SK-MEL-5 (cell line): ENCODE measurements around the gene OAS3. TPM values are rescaled to one million over a fixed set of nuclear protein-coding genes. Genes with fewer than 3 reads are reported as not detected.

Experiments
- DNase-seq: peaks from one replicate; pipeline ENCODE4 v3.0.0-alpha.2; 2016; ENCODE audit warnings: low read depth, low spot score
- in situ Hi-C: cut with HindIII; loops from 2 replicates; pipeline ENCODE4 v1.10.0; 2016; ENCODE audit warnings: low sequenced_read_pairs, high pct_unique_total_duplicates, low pct_unique_long_range_greater_than_20kb
- polyA plus RNA-seq, 2 experiments: library from polyadenylated mRNA; depleted of rRNA; stranded (reverse); fragments of >200 nt; gene quantifications; 2 replicates each; pipeline ENCODE4 v1.2.3, GENCODE V29; 2015
- total RNA-seq: library from RNA; depleted of rRNA; stranded (reverse); fragments of >200 nt; shearing (Covaris generic); gene quantifications from 2 replicates; pipeline ENCODE4 v1.2.3, GENCODE V29; 2014; rRNA removed

Gene OAS3, protein sequence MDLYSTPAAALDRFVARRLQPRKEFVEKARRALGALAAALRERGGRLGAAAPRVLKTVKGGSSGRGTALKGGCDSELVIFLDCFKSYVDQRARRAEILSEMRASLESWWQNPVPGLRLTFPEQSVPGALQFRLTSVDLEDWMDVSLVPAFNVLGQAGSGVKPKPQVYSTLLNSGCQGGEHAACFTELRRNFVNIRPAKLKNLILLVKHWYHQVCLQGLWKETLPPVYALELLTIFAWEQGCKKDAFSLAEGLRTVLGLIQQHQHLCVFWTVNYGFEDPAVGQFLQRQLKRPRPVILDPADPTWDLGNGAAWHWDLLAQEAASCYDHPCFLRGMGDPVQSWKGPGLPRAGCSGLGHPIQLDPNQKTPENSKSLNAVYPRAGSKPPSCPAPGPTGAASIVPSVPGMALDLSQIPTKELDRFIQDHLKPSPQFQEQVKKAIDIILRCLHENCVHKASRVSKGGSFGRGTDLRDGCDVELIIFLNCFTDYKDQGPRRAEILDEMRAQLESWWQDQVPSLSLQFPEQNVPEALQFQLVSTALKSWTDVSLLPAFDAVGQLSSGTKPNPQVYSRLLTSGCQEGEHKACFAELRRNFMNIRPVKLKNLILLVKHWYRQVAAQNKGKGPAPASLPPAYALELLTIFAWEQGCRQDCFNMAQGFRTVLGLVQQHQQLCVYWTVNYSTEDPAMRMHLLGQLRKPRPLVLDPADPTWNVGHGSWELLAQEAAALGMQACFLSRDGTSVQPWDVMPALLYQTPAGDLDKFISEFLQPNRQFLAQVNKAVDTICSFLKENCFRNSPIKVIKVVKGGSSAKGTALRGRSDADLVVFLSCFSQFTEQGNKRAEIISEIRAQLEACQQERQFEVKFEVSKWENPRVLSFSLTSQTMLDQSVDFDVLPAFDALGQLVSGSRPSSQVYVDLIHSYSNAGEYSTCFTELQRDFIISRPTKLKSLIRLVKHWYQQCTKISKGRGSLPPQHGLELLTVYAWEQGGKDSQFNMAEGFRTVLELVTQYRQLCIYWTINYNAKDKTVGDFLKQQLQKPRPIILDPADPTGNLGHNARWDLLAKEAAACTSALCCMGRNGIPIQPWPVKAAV
- total RNA-seq, result 6.6 and 8.8 TPM in 2 replicates
- 15.7 and 16.4 TPM in 2 replicates for polyA plus RNA-seq (2015; cell fraction: cytosol; rRNA removed)
- 9.6 and 17.0 TPM in 2 replicates for polyA plus RNA-seq (2015; cell fraction: nucleus; rRNA removed)

DNA sequence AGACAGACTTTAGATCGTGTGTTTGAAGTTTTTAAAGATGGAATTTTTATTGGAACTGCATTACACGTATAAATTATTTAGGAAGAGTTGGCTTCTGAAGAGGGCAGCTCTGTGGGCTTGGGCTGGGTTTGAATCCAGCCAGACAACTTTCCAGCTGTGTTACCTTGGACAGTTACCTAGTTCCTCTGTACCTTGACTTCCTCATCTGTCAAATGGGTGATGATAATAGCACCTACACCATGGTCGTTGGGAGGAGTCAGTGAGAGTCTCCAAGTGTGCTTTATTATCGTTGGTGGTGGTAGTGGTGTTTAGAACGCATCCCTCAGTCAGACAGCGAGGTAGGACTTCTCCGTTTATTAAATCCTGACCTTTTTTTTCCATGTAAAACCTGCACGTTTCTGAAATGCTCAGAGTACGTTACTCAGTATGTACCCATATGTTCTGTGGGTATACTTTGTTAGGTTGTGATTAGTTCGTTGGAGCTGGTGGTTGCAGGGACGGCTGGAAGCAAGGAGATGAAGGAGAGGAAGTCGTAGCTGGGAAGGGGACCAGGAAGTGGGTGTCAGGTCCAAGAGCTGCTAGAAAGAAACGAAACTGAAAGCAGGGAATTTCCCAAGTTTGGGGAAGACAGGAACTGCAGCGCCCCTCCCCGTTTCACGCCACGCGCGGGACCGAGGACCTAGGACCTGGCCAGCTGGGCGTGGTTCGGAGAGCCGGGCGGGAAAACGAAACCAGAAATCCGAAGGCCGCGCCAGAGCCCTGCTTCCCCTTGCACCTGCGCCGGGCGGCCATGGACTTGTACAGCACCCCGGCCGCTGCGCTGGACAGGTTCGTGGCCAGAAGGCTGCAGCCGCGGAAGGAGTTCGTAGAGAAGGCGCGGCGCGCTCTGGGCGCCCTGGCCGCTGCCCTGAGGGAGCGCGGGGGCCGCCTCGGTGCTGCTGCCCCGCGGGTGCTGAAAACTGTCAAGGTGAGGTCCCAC is at the start of gene OAS3:
TSS of gene OAS3 (plus strand) at position 734 of the 979 bp plus-strand sequence. CDS start at position 791, 57 bp downstream.
- DNase-seq, result peak; percentile 77
- in situ Hi-C loops, result no loop called here

DNA sequence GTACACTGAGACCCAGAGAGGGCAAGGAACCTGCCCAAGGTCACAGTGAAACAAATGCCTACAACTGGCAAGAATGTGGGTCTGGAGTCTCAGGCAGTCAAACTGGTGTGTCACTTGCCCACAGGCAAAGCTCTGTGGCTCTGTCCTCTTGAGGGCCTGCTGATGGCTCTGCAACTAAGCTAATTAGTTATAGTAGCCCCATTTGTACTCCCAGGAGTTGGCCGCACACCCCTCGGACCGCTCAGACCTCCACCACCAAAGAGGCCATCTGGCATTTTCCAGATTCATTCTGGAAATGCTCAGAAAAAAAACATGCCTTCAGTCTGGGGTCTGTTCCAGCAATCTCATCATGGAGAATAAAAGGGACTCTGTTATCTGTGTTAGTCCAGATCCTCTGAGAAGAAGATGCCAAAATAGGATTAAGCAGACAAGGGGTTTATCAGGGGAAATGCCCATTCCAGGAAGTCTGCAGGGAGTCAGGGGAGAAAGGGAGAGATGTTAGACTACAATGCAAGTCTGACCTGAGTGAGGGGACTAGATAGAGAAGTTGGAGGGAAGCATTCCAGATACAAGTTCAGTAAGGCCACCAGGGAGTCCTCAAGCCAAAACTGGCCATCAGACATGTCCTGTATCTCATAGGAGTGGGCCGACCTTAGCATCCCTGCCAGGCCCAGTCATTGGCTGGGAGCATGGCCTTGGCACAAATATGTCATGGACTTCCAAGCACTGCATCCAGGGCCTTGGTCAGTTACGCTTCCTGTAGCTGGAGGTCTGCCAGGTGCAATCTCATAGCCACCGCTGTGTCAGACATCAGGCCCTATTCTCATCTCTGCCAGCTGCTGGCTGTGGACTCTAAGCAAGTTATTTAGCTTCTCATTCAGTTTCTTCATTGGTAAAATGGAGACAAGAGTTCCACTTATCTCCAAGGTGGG is 46.9 kb upstream of the OAS3 start:
- DNase-seq, result no peak
- in situ Hi-C loops, result no loop called here

DNA sequence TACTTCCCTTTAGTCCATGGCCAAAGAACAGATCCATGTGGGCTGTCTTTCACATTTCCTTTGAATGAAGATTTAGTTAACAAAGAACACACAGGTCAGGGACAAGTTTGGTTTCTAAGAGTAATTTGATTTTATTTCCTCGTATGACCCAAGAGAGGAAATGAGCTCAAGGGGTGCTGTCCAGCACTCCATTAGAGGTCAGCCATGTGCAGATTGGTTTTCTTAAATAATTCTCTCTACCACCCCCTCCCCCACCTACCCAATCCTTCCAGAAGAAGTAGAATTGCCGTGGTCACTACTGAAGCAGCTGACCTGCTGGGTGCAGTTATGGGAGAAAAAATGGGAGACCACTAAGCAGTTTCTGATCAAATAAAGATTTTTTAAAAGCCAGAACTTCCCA is 45.4 kb upstream of the OAS3 start:
- DNase-seq, result no peak
- in situ Hi-C loops, result no loop called here

DNA sequence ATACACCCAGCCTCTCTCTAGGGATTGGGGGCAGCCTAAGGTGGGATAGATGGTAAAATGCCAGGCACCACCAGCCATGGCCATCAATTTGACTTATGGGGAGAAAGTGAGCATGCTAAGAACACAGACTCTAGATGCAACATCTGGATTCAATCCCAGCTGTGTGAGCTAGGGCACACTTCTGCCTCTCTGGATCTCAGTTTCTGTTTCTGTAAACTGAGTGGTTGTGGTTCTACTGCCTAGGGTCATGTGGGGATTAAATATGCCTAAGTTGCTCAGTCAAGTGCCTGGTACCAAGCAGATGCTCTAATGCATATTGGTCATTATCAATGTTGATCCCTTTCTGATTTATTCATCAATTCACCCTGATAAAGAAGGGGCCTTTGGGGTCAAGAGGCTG is 44.1 kb upstream of the OAS3 start:
- DNase-seq, result no peak
- in situ Hi-C loops, result no loop called here

DNA sequence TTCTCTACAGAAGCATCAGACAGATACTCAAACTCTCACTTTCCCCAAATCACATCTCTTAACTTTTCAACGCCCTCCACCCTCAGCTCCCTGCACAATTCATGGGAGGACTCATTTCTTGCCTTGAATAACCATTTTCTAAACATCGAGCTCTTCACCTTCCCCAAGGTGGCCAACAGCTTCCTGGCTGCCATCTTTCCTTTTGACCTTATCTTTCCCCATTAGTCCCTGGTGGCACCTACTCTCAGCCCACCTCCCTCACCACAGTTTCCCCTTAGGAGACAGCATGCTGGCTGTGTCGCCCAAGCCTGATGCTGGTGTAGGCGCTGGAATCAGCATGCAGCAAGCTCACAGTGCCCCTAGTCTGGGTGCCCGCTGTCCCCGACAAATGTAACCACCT is 39.9 kb upstream of the OAS3 start:
- DNase-seq, result no peak
- in situ Hi-C loops, result no loop called here

DNA sequence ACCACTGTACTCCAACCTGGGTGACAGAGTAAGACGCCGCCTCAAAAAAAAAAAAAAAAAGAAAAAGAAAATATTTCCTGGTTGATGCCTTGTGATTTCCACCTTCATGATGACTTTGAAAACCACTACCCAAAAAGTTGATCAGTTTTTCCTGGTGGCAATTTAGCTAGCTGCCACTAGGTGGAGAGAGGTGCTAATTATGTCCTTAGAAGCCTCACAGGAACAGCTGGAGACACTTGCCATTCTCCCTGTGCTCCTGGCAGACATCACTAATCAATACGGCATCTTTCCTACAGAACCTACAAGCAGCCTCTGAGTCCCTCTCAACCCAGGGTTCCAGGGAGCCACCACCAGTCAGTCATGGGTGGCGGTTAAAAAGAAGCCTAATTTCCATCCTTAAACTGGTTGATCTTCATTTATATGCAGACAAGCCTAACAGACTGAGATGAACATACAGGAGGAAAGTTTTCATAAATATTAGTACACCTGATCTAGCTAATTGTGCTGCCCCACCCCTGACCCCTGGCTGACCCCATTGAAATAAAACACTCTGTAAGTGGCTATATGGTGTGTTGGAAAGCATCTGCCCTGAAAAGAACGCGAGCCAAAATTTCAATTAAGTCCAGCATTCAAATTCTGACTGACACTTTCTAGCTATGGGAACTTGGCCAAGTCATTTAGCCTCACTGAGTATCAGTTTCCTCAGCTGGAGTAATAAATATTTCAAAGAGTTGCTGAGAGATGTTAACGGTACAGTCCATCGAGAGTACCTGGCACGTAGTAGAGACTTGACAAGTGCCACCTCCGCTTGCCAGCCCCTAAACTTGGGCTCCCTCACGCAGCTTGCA is 37.8 kb upstream of the OAS3 start:
- peak; percentile 78 for DNase-seq
- in situ Hi-C loops, result no loop called here

DNA sequence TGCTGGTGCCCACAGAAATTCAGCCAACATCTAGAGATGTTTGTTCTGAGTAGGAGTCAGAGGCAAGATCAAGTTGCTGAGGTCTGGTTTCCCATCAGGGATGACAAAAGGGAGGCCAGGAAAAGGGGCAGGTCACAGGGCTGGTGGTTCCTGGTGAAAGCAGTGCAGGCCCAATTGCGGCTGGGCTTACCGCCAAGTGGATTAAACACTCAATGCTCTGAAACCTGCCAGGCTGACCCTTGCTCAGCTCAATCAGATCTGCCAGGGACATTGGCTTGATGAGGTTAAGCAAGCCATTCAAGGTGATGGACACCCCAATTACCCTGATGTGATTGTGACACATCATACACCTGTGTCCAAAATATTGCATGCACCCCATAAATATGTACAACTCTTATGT is 37.0 kb upstream of the OAS3 start:
- no peak for DNase-seq
- in situ Hi-C loops, result no loop called here

DNA sequence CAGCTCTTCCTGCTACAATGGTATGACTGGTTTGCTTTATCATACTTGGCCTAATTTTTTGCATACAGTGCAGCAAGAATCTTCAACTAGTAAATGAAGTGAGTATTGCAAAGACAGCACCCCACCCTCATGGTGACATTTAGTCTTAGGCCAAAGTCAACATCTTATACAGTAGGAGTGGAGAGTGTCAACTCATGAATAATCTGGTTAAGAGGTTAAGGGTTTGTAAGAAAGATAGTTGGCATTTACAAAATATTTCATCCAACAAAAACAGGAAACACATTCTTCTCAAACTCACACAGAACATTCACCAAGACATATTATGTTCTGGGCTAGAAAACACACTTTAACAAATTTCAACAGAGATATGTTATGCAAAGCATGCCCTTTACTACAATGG is 33.7 kb upstream of the OAS3 start:
- no peak for DNase-seq
- in situ Hi-C loops, result no loop called here

DNA sequence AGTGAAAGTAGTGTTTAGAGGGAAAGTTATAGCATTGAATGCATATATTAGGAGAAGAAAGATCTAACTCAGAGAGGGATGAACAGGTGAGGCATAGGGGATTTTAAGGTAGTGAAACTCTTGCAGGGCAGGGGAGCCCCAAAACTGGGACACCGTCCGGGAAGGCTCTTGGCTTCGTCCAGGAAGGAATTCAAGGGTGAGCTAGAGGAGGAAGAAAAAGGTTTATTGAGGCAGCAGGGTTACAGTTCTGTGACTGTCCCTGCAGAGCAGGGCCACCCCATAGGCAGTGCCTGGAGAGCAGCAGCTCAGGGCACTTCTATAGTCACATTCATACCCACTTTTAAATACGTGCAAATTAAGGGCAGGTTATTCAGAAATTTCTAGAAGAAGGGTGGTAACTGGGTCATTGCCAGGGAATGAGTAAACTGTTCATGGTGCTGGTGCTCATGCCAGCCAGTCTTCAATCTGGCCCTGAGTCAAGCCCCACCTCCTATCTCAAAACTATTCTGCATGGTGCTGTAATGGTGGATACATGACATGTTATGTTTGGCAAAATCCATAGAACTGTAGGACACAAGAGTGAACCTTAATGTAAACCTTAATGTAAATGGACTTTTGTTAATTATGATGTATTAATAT is 32.7 kb upstream of the OAS3 start:
- DNase-seq, result no peak

DNA sequence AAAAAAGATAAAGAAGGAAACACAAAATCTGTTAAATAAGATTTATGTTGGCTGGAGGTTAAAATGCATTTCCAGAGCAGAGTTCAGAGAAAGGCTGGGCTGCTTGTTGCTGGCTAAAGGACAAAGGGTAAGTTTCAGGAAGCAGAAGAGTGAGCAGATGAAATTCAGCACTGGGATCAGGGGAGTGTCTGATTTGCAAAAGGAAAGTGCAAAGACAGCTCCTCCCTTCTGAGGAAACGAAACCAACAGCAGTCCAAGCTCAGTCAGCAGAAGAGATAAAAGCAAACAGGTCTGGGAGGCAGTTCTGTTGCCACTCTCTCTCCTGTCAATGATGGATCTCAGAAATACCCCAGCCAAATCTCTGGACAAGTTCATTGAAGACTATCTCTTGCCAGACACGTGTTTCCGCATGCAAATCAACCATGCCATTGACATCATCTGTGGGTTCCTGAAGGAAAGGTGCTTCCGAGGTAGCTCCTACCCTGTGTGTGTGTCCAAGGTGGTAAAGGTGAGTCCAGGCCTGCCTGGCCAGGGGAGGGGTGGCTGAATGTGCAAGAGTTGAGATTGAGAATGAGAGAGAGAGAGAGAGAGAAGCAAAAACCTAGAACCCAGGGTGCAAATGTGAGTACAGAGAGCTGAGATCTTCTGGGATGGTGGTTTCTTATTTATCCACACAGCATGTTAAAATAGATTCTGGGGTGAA is 31.4 kb upstream of the OAS3 start, which contains the start of gene OAS1:
TSS of gene OAS1 (plus strand) at position 251 of the 703 bp plus-strand sequence. CDS start at position 329, 78 bp downstream.
- in situ Hi-C loops, result no loop called here
- peak; percentile 68 for DNase-seq

More for the DNA sequence above, 32.7 kb upstream of the OAS3 start:
- in situ Hi-C loops, result no loop called here

DNA sequence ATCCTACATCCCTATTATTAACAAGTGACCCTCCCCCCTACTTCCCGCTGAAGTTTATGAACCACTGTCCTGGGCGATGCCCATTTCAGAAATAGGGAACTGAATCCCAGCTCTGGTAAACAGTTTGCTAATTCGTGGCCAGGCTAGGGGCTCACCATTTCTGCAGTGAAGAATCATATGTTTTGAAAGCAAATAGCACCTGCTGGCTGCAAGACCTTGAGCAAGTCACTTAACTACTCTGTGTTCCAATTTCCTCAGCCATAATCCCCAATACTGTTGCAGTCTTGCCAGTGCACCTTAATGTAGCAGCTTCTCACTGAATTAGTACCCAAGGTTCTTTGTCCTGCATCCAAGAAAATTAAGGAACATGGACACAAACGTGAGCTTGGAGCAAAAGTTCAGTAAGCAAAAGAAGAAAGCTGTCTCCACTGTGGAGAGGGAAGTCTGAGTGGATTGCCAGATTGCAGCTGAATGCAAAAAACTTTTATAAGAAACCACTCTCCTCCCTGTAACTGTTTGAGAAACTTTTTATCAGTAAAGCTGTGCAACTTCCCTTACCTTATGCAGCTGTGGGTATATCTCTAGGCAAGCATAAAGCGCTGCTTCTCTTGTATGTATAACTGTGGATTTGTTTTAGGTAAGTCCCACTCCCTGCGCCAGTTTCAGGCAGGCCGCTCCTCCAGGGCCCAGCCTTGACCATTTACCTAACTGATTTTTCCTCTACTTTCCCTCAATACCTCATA is 30.7 kb upstream of the OAS3 start:
- no peak for DNase-seq
- in situ Hi-C loops, result no loop called here

DNA sequence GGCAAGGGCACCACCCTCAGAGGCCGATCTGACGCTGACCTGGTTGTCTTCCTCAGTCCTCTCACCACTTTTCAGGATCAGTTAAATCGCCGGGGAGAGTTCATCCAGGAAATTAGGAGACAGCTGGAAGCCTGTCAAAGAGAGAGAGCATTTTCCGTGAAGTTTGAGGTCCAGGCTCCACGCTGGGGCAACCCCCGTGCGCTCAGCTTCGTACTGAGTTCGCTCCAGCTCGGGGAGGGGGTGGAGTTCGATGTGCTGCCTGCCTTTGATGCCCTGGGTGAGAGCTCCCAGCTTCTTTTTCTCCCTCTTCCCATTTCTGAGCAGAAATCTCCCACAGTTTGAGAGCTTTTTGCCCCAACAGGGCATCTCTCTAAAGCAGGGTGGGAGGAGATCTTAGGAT is 29.7 kb upstream of the OAS3 start:
- no peak for DNase-seq
- in situ Hi-C loops, result no loop called here

DNA sequence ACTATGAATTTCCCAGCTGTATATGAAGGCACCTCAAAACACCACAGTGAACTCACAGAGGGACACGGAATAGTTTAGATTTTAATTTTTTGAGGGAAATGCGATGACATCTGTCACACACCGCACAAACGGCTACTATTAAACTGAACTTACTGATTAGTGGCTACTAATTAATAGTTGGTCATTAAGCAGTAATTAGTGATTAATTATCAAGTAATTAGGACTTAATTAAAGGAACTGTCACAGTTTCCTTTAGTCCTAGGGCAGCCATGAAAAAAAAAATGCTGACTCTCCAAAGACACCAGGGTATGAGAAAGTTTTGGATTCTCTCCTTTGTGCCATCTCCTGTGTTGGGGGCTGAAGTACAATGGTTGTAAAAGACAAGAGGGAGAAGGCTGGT is 28.6 kb upstream of the OAS3 start:
- DNase-seq, result no peak
- in situ Hi-C loops, result no loop called here
